ENCODE data around the gene NMRK1. TPM values are rescaled to one million over a fixed set of nuclear protein-coding genes. Genes with fewer than 3 reads are reported as not detected.

Gene NMRK1
- total and polyA plus RNA-seq, 7 donors = 5.6 to 53.9 (median 21.0) TPM

DNA sequence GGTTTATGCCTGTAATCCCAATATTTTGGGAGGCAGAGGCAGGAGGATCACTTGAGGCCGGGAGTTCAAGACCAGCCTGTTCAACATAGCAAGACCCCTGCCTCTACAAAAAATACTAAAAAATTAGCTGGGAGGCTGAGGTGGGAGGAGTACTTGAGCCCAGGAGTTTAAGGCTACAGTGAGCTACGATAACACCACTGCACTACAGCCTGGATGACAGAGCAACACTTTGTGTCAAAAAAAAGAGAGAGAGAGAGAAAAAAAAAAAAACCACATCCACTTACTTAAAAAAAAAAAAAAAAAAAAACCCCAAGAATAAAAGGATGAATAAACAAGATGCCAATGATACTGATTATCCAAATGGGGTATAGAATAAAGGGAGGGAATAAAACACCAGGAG is 74.2 kb downstream of the NMRK1 start:
- no peak for DNase-seq
- H3K4me3 ChIP-seq = no peak overlapping the region
- H3K36me3 ChIP-seq = peaks cover 0 to 6% (median 0%) of the 10 kb centered on the region in 4 donors
- TF ChIP-seq POLR2A (IDR thresholded peaks at IDR 0.05) = no peak
- TF ChIP-seq POLR2AphosphoS5 (IDR thresholded peaks at IDR 0.05) = no peak
- no peak for TF ChIP-seq EP300 (IDR thresholded peaks at IDR 0.05)
- TF ChIP-seq, protein P1, sequence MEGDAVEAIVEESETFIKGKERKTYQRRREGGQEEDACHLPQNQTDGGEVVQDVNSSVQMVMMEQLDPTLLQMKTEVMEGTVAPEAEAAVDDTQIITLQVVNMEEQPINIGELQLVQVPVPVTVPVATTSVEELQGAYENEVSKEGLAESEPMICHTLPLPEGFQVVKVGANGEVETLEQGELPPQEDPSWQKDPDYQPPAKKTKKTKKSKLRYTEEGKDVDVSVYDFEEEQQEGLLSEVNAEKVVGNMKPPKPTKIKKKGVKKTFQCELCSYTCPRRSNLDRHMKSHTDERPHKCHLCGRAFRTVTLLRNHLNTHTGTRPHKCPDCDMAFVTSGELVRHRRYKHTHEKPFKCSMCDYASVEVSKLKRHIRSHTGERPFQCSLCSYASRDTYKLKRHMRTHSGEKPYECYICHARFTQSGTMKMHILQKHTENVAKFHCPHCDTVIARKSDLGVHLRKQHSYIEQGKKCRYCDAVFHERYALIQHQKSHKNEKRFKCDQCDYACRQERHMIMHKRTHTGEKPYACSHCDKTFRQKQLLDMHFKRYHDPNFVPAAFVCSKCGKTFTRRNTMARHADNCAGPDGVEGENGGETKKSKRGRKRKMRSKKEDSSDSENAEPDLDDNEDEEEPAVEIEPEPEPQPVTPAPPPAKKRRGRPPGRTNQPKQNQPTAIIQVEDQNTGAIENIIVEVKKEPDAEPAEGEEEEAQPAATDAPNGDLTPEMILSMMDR (IDR thresholded peaks at IDR 0.05) = no peak
- no peaks in the 10 kb centered on the region for H3K4me1 ChIP-seq
- no peak overlapping the region for H3K27ac ChIP-seq
- 83 to 96% methylated on average over 2 of the region's 2 CpGs for WGBS, 2 donors
- no peaks in the 10 kb centered on the region for H3K9me3 ChIP-seq
- intact Hi-C loops (cut with DNase I) = no loop called here
- H3K27me3 ChIP-seq = no peaks in the 10 kb centered on the region

Small RNAs within 50 kb of the gene (small RNA-seq; reads per million reads assigned to genes)
- 0 reads per million in 3 donors for gene RF02271

Other genes starting within 250 kb of the NMRK1 start
- 1 to 10 TPM in 1 of 4 donors, under 1 TPM in 1, not detected in 2; 0.41 to 1.8 TPM for gene TRPM6, start 200.2 kb downstream of the NMRK1 start, total RNA-seq
- 10 to 100 TPM in 2 of 3 donors, 1 to 10 TPM in 1; 6.7 to 12.7 (median 10.8) TPM for gene TRPM6, start 200.2 kb downstream of the NMRK1 start, polyA plus RNA-seq
- 1 to 10 TPM; 4.9 to 7.5 (median 5.9) TPM for gene C9orf40, start 135.2 kb downstream of the NMRK1 start, total RNA-seq
- gene C9orf40, start 135.2 kb downstream of the NMRK1 start, polyA plus RNA-seq = 10 to 100 TPM in 1 of 3 donors, 1 to 10 TPM in 2; 6.6 to 12.3 (median 7.7) TPM
- 10 to 100 TPM; 12.8 to 18.6 (median 17.1) TPM for gene CARNMT1, start 59.9 kb downstream of the NMRK1 start, total RNA-seq
- gene CARNMT1, start 59.9 kb downstream of the NMRK1 start, polyA plus RNA-seq = 1 to 10 TPM; 4.8 to 7.9 (median 6.9) TPM
- 10 to 100 TPM; 11.0 to 20.7 (median 17.2) TPM for gene OSTF1, start 359 bp upstream of the NMRK1 start, total RNA-seq
- gene OSTF1, start 359 bp upstream of the NMRK1 start, polyA plus RNA-seq = 100 to 1,000 TPM in 1 of 3 donors, 10 to 100 TPM in 2; 55.1 to 105 (median 66.1) TPM